Activated CD8-positive, alpha-beta memory T cell treated with anti-CD3 and anti-CD28 coated beads, Interleukin-2, amount 50 U/mL, for 1 hour (primary cell): ENCODE results near the gene GDF11.

Experiments
- DNase-seq: peaks from one replicate; pipeline ENCODE4 v3.0.0-alpha.2; 2020; ENCODE audit errors: extremely low read depth

Gene GDF11

DNA sequence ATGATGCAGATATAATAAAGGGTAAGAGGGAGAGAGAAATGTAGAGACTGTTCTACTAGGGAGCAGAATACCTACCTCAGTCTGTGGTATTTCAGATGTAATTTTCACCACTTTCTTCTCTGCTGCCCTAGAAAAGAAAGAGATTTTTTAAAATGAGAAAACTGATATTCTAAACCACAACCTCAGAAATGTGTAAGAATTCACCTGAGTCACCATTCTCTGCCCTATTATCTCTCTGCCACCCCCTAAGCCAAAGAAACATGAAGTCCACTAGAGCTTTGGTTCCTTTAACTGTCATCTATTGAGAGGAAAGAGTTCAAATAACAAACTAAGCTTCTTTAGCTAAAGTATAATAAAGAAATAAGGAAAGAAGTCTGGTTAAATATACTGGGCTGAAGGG is 53.0 kb downstream of the GDF11 start:
- no peak for DNase-seq

- DNase-seq, result no peak
Observed at GRCh38 chr12:55797068-55797467, 54.1 kb downstream of the GDF11 start.

DNA sequence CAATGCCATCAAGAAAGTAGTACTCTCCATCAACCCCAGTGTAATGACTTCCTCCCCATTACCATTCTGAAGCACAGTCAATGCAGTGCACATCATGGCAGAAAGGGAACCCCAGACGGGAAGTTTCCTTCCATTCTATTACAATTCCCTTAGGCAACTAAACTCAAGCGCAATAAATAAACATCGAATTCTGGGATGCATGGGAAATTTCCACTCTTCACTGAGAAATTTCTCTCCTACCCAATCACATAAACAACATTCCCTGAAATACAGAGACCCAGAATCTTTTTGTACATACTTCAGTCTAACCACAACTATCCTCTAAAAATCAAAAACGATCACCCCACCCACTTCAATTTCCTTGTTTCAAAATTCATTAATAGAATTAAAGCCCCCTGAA is 54.6 kb downstream of the GDF11 start:
- no peak for DNase-seq
